ENCODE data around the gene OOSP3. TPM values are rescaled to one million over a fixed set of nuclear protein-coding genes. Genes with fewer than 3 reads are reported as not detected.

OOSP3 gene
- total RNA-seq, 4 donors from 2014 or later, result not detected

DNA sequence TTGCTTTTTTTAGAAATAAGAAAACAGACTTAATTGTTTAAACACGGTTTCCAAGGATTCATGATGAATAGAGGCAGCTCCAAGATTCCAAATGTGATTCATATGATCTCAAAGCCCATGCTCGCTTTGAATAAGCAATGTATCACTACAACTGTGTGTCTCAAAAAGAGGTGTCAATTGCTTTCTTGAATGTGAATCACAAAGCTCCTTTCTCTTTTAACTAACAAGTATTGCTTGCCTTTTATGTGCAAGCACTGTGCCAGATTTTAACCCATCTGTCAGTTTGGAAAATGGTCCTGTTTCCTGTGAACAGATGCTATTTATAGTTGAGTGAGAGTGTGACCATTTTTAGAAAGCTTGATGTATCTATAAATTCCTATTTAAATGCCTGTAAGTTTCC lies 66.1 kb downstream of the OOSP3 start:
- TF ChIP-seq, protein P1, sequence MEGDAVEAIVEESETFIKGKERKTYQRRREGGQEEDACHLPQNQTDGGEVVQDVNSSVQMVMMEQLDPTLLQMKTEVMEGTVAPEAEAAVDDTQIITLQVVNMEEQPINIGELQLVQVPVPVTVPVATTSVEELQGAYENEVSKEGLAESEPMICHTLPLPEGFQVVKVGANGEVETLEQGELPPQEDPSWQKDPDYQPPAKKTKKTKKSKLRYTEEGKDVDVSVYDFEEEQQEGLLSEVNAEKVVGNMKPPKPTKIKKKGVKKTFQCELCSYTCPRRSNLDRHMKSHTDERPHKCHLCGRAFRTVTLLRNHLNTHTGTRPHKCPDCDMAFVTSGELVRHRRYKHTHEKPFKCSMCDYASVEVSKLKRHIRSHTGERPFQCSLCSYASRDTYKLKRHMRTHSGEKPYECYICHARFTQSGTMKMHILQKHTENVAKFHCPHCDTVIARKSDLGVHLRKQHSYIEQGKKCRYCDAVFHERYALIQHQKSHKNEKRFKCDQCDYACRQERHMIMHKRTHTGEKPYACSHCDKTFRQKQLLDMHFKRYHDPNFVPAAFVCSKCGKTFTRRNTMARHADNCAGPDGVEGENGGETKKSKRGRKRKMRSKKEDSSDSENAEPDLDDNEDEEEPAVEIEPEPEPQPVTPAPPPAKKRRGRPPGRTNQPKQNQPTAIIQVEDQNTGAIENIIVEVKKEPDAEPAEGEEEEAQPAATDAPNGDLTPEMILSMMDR (IDR thresholded peaks at IDR 0.05), result no peak
- no peak for TF ChIP-seq POLR2A (IDR thresholded peaks at IDR 0.05)
- DNase-seq, result no peak
- no peaks in the 10 kb centered on the region for H3K27me3 ChIP-seq
- no peaks in the 10 kb centered on the region for H3K36me3 ChIP-seq
- no peaks in the 10 kb centered on the region for H3K9me3 ChIP-seq
- no peaks in the 10 kb centered on the region for H3K4me1 ChIP-seq
- H3K4me3 ChIP-seq, result no peak overlapping the region
- H3K27ac ChIP-seq, result no peak overlapping the region

Other genes starting within 250 kb of the OOSP3 start
- gene PATL1, start 209.7 kb upstream of the OOSP3 start, total RNA-seq, result 10 to 100 TPM; 19.0 to 25.6 (median 22.9) TPM
- not detected for gene OR10V1, start 164.9 kb upstream of the OOSP3 start, total RNA-seq
- gene STX3, start 123.4 kb upstream of the OOSP3 start, total RNA-seq, result 100 to 1,000 TPM in 3 of 4 donors, 10 to 100 TPM in 1; 77.7 to 167 (median 121) TPM
- gene MRPL16, start 68.0 kb upstream of the OOSP3 start, total RNA-seq, result 10 to 100 TPM; 25.9 to 80.9 (median 46.0) TPM
- gene CBLIF, start 33.3 kb upstream of the OOSP3 start, total RNA-seq, result not detected
- not detected for gene TCN1, start 12.3 kb upstream of the OOSP3 start, total RNA-seq
- gene OOSP1, start 59.6 kb downstream of the OOSP3 start, total RNA-seq, result not detected
- gene OOSP4A, start 85.3 kb downstream of the OOSP3 start, total RNA-seq, result not detected
- gene OOSP4B, start 138.4 kb downstream of the OOSP3 start, total RNA-seq, result not detected
- not detected for gene OOSP2, start 161.6 kb downstream of the OOSP3 start, total RNA-seq
- not detected for gene MS4A3, start 177.9 kb downstream of the OOSP3 start, total RNA-seq
- 1 to 10 TPM in 2 of 4 donors, under 1 TPM in 1, not detected in 1; 0.80 to 3.3 (median 1.0) TPM for gene MS4A2, start 209.9 kb downstream of the OOSP3 start, total RNA-seq

All from Peyer's patch (tissue), 4 donors.